ENCODE results near the gene RIN1. TPM values are rescaled to one million over a fixed set of nuclear protein-coding genes. Genes with fewer than 3 reads are reported as not detected.
A peak's percentile ranks its signal among the peaks of the same experiment; 100 is the strongest.

The RIN1 gene
- total RNA-seq, 2 donors from 2014 or later, result 2.2 to 2.6 TPM

DNA sequence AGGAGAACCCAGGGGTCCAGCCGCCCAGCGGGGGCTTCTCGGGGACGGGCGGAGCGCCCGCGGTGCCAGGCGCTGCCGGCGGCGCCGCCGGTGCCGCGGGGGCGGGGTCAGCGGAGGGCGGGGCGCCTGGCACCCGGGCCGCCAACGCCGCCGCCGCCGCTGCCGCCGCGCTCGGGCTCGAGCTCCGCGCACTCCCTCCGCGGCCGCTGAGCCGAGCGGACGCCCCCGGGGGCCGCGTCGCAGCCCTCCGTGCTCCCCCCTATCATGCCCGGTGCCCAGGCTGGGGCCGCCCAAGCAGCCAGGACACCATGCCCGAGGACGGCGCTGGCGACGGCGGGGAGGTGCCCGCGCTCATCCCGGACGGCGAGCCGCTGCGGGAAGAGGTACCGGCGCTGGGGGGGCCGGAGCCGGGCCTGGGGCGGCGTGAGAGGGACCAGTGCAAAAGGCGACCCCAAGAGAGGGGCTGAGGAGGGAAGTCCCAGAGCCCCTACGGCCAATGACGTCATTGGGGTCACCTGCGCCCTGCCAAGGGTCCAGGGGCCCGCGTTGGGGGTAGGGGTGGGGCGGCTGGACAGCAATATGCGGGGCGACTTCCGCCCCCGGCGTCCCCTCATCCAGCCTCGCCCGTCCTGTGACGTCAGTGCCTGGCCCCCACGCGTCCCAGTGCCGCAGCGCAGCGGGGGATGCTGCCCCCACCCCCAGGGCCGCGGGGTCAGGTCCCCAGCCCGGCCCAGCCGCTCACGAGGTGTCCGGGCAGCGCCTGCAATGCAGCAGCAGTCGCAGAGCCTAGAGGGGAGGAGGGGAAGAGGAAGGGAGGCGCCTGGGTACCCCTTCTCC, 44.3 kb downstream of the RIN1 start, which contains the start of gene TMEM151A:
TMEM151A (plus strand) TSS at position 189 of the 837 bp plus-strand sequence; CDS start at position 309, 120 bp downstream.
- 5 to 6% methylated on average over 29 to 95 of the region's 95 CpGs for WGBS, 2 experiments (ENCODE audit: insufficient coverage in 1 of 2, insufficient read length in 1 of 2)
- Histone ChIP-seq H3K36me3 (ENCODE audit: control insufficient read depth, insufficient read depth, low read length) (peaks cover 4% of the 10 kb centered on the region), H3K9me3 (ENCODE audit: control insufficient read depth, low read length) (no peaks in the 10 kb centered on the region), H3K4me1 (ENCODE audit: control insufficient read depth, insufficient read depth, low read length) (no peaks in the 10 kb centered on the region), H3K27me3 (ENCODE audit: control insufficient read depth, insufficient read depth, low read length, poor library complexity, severe bottlenecking) (peaks cover 46% of the 10 kb centered on the region), H3K4me3 (ENCODE audit: low read length) (peak within 1 kb of the TSS; percentile 47), H3K9ac (ENCODE audit: extremely low read depth, low read length, poor library complexity, severe bottlenecking) (no peak within 1 kb of the TSS), H3K27ac (ENCODE audit: low read depth, low read length) (no peak within 1 kb of the TSS)
- H3K4me1 Mint-ChIP-seq, result peaks cover 6% of the 10 kb centered on the region
- DNase-seq, result peak; percentile 55
- H3K27ac Mint-ChIP-seq, result no peak within 1 kb of the TSS
- no peaks in the 10 kb centered on the region for H3K9me3 Mint-ChIP-seq
- H3K4me3 Mint-ChIP-seq, result peak within 1 kb of the TSS; percentile 22
- H3K27me3 Mint-ChIP-seq (ENCODE audit: insufficient read depth), result peaks cover 51% of the 10 kb centered on the region
- H3K36me3 Mint-ChIP-seq (ENCODE audit: low read depth), result no peaks in the 10 kb centered on the region
- no peak for TF ChIP-seq CTCF (conservative IDR thresholded peaks at IDR 0.05)

GRCh38 chr11:66291303-66291705, 44.9 kb downstream of the RIN1 start:
- Histone ChIP-seq H3K9me3 (ENCODE audit: control insufficient read depth, low read length) (no peaks in the 10 kb centered on the region), H3K4me1 (ENCODE audit: control insufficient read depth, insufficient read depth, low read length) (no peaks in the 10 kb centered on the region), H3K9ac (ENCODE audit: extremely low read depth, low read length, poor library complexity, severe bottlenecking) (no peak overlapping the region), H3K27ac (ENCODE audit: low read depth, low read length) (no peak overlapping the region), H3K4me3 (ENCODE audit: low read length) (peak overlapping the region; percentile 47), H3K36me3 (ENCODE audit: control insufficient read depth, insufficient read depth, low read length) (peaks cover 9% of the 10 kb centered on the region), H3K27me3 (ENCODE audit: control insufficient read depth, insufficient read depth, low read length, poor library complexity, severe bottlenecking) (peaks cover 46% of the 10 kb centered on the region)
- WGBS, 2 experiments (ENCODE audit: insufficient coverage in 1 of 2, insufficient read length in 1 of 2), result 24 to 31% methylated on average over 9 to 16 of the region's 16 CpGs
- DNase-seq, result peak; percentile 53
- no peak for TF ChIP-seq CTCF (conservative IDR thresholded peaks at IDR 0.05)
- Mint-ChIP-seq H3K4me1 (peaks cover 6% of the 10 kb centered on the region), H3K27me3 (ENCODE audit: insufficient read depth) (peaks cover 50% of the 10 kb centered on the region), H3K27ac (no peak overlapping the region), H3K4me3 (peak overlapping the region; percentile 14), H3K36me3 (ENCODE audit: low read depth) (no peaks in the 10 kb centered on the region), H3K9me3 (no peaks in the 10 kb centered on the region)

- 80 to 81% methylated on average over 1 to 2 of the region's 2 CpGs for WGBS, 2 experiments (ENCODE audit: insufficient coverage in 1 of 2, insufficient read length in 1 of 2)
- no peaks in the 10 kb centered on the region for H3K9me3 Mint-ChIP-seq
- peaks cover 45% of the 10 kb centered on the region for H3K27me3 Mint-ChIP-seq (ENCODE audit: insufficient read depth)
- H3K27ac Mint-ChIP-seq, result no peak overlapping the region
- peaks cover 14% of the 10 kb centered on the region for H3K36me3 ChIP-seq (ENCODE audit: control insufficient read depth, insufficient read depth, low read length)
- TF ChIP-seq CTCF (conservative IDR thresholded peaks at IDR 0.05), result no peak
- H3K4me1 ChIP-seq (ENCODE audit: control insufficient read depth, insufficient read depth, low read length), result no peaks in the 10 kb centered on the region
- no peak overlapping the region for H3K9ac ChIP-seq (ENCODE audit: extremely low read depth, low read length, poor library complexity, severe bottlenecking)
- peaks cover 2% of the 10 kb centered on the region for H3K36me3 Mint-ChIP-seq (ENCODE audit: low read depth)
- no peak overlapping the region for H3K27ac ChIP-seq (ENCODE audit: low read depth, low read length)
- peaks cover 46% of the 10 kb centered on the region for H3K27me3 ChIP-seq (ENCODE audit: control insufficient read depth, insufficient read depth, low read length, poor library complexity, severe bottlenecking)
- peaks cover 6% of the 10 kb centered on the region for H3K4me1 Mint-ChIP-seq
- H3K4me3 ChIP-seq (ENCODE audit: low read length), result no peak overlapping the region
- H3K9me3 ChIP-seq (ENCODE audit: control insufficient read depth, low read length), result no peaks in the 10 kb centered on the region
- DNase-seq, result no peak
- peak overlapping the region; percentile 75 for H3K4me3 Mint-ChIP-seq
Observed at GRCh38 chr11:66290330-66290621, 46.0 kb downstream of the RIN1 start.

All from endodermal cell (in vitro differentiated cells).